Amygdala (tissue), 56 donors: ENCODE results near the gene RAI1.
"Not testable (repeated sequence)": the region's sequence is repeated elsewhere in the genome, so short reads cannot be mapped to it uniquely, and the experiment has no call there.

Experiments used
- DNase-seq, 56 donors: peaks; one replicate each; lab custom pipeline; 2025; lab: John Stamatoyannopoulos, UW

The RAI1 gene

GRCh38 chr17:17681187-17681743 is at the start of gene RAI1:
Gene RAI1 (plus strand): TSS chr17:17681458. CDS start chr17:17792949, 111,491 bp downstream.
- peak in 43 of 56 donors; percentile 18 to 77 (median 57) for DNase-seq

GRCh38 chr17:17632690-17633089 is 48.6 kb upstream of the RAI1 start:
- not testable (repeated sequence) for DNase-seq

- no peak for DNase-seq
Observed at GRCh38 chr17:17633310-17633709, 47.9 kb upstream of the RAI1 start.

GRCh38 chr17:17635126-17635525 is 46.1 kb upstream of the RAI1 start:
- DNase-seq: no peak

GRCh38 chr17:17635537-17636271 is 45.6 kb upstream of the RAI1 start:
- DNase-seq: not testable (repeated sequence)

GRCh38 chr17:17636272-17636885 is 44.9 kb upstream of the RAI1 start:
- no peak for DNase-seq

GRCh38 chr17:17638467-17638866 is 42.8 kb upstream of the RAI1 start:
- no peak for DNase-seq

- DNase-seq: not testable (repeated sequence)
Observed at GRCh38 chr17:17639661-17640270, 41.5 kb upstream of the RAI1 start.

- peak in 52 of 56 donors; percentile 14 to 86 (median 56) for DNase-seq
Observed at GRCh38 chr17:17641621-17642409, 39.4 kb upstream of the RAI1 start.

GRCh38 chr17:17645148-17645547 is 36.1 kb upstream of the RAI1 start:
- DNase-seq: not testable (repeated sequence)

- no peak for DNase-seq
Observed at GRCh38 chr17:17645961-17646360, 35.3 kb upstream of the RAI1 start.

GRCh38 chr17:17647524-17648178 is 33.6 kb upstream of the RAI1 start:
- no peak for DNase-seq

GRCh38 chr17:17648762-17649161 is 32.5 kb upstream of the RAI1 start:
- DNase-seq: no peak

- no peak for DNase-seq
Observed at GRCh38 chr17:17650959-17651358, 30.3 kb upstream of the RAI1 start.

GRCh38 chr17:17653343-17653742 is 27.9 kb upstream of the RAI1 start:
- DNase-seq: no peak

- DNase-seq: no peak
Observed at GRCh38 chr17:17659340-17659739, 21.9 kb upstream of the RAI1 start.

- no peak for DNase-seq
Observed at GRCh38 chr17:17661134-17661533, 20.1 kb upstream of the RAI1 start.

- DNase-seq: no peak
Observed at GRCh38 chr17:17661834-17662385, 19.3 kb upstream of the RAI1 start.

GRCh38 chr17:17663160-17664063 is 17.8 kb upstream of the RAI1 start:
- DNase-seq: peak in 39 of 56 donors; percentile 11 to 88 (median 58)
